Spinal cord (tissue), 10 donors: Measurements from ENCODE around the gene CNOT3. TPM values are rescaled to one million over a fixed set of nuclear protein-coding genes. Genes with fewer than 3 reads are reported as not detected.

ENCODE experiments used
- DNase-seq, 6 donors: peaks; one replicate each; pipeline versions ENCODE4 v3.0.0 to v3.0.0-alpha.2; 2013 to 2015; ENCODE audit warnings: low spot score in 6 of 6, low read depth in 4 of 6
- H3K27ac ChIP-seq: one replicate; pipeline ENCODE4 v1.5.1; 2013; ENCODE audit warnings: low read depth, low read length, control low read depth
- H3K27me3 ChIP-seq: one replicate; pipeline ENCODE4 v1.6.1; 2013; ENCODE audit warnings: low read length; ENCODE audit not compliant: control insufficient read depth, insufficient read depth
- H3K36me3 ChIP-seq: one replicate; pipeline ENCODE4 v1.6.1; 2013; ENCODE audit warnings: low read length; ENCODE audit not compliant: control insufficient read depth, insufficient read depth
- H3K4me1 ChIP-seq: one replicate; pipeline ENCODE4 v1.6.1; 2013; ENCODE audit warnings: low read length; ENCODE audit not compliant: control insufficient read depth, insufficient read depth
- H3K4me3 ChIP-seq: one replicate; pipeline ENCODE4 v1.5.1; 2013; ENCODE audit warnings: low read depth, low read length, control low read depth
- H3K9me3 ChIP-seq: one replicate; pipeline ENCODE4 v1.6.1; 2013; ENCODE audit warnings: low read length; ENCODE audit not compliant: control insufficient read depth, insufficient read depth
- WGBS: methylation state at CpG from one replicate; pipeline ENCODE4 v1.1.5; 2013; ENCODE audit warnings: missing lambda C conversion rate; ENCODE audit not compliant: insufficient coverage; 5-methylcytosine and 5-hydroxymethylcytosine counted together
- polyA plus RNA-seq, 2 donors: library from polyadenylated mRNA; unstranded; fragments of 120-200 nt; gene quantifications; one replicate each; pipeline ENCODE4 v1.2.1, GENCODE V29; 2013; ENCODE audit not compliant: insufficient read length in 2 of 2
- total RNA-seq, 2 donors: library from RNA; depleted of rRNA in 1 of 2; stranded (reverse); fragments of 120-200 nt in 1 of 2; fragments of >200 nt in 1 of 2; gene quantifications; one replicate each; pipeline versions ENCODE4 v1.2.3 to v1.2.4, GENCODE V29; 2013 to 2014
- donor health status: healthy.

Gene CNOT3
- total and polyA plus RNA-seq, 4 donors, result 7.2 to 62.9 (median 36.7) TPM

GRCh38 chr19:54147676-54148075 lies 10.1 kb downstream of the CNOT3 start:
- Histone ChIP-seq H3K9me3 (no peaks in the 10 kb centered on the region), H3K36me3 (peaks cover 100% of the 10 kb centered on the region), H3K4me3 (no peak overlapping the region), H3K4me1 (no peaks in the 10 kb centered on the region), H3K27me3 (no peaks in the 10 kb centered on the region), H3K27ac (no peak overlapping the region)
- DNase-seq, result no peak
- WGBS, result 100% methylated on average over 2 of the region's 3 CpGs

- Histone ChIP-seq H3K36me3 (peaks cover 100% of the 10 kb centered on the region), H3K4me3 (no peak overlapping the region), H3K9me3 (no peaks in the 10 kb centered on the region), H3K27me3 (no peaks in the 10 kb centered on the region), H3K4me1 (no peaks in the 10 kb centered on the region), H3K27ac (no peak overlapping the region)
- DNase-seq, result no peak
- 79% methylated on average over 19 of the region's 19 CpGs for WGBS
Measured at GRCh38 chr19:54148158-54148557, 10.6 kb downstream of the CNOT3 start.

DNA sequence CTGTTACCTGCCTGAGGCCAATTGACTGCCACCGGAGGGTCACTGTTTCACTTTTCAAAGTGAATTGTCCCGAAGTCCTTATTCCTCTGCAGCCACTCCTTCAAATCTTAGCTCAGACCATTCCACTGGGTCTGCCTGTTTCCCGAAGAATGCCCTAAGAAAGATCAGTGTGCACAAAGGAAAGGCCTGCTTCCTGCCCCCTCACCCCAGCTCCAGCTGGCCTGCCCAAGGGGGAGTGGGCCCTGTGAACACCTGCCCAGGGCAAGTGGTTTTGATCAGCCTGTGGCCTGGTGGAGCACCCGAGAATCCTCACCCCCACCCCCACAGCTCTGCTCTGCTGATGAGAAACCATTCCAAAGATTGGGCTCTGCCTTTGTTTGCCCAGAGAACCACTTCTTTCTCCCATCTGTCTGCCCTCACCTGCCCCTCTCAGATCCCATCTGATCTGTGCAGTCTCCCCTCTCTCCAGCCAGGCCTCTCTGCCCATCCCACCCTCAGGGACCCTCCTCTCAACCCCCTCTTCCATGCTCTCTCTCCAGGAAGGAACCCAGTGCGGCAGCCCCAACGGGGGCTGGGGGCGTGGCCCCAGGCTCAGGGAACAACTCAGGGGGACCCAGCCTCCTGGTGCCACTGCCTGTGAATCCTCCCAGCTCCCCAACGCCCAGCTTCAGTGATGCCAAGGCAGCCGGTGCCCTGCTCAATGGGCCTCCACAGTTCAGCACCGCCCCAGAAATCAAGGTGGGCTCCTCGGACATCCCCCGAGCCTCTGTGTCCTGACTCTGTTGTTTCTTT lies 11.7 kb downstream of the CNOT3 start:
- Histone ChIP-seq H3K4me1 (no peaks in the 10 kb centered on the region), H3K27me3 (no peaks in the 10 kb centered on the region), H3K27ac (no peak overlapping the region), H3K9me3 (no peaks in the 10 kb centered on the region), H3K4me3 (no peak overlapping the region), H3K36me3 (peaks cover 100% of the 10 kb centered on the region)
- no peak for DNase-seq
- 89% methylated on average over 12 of the region's 12 CpGs for WGBS

GRCh38 chr19:54151362-54152035 lies 13.9 kb downstream of the CNOT3 start:
- Histone ChIP-seq H3K4me1 (no peaks in the 10 kb centered on the region), H3K9me3 (no peaks in the 10 kb centered on the region), H3K27ac (no peak overlapping the region), H3K27me3 (no peaks in the 10 kb centered on the region), H3K4me3 (no peak overlapping the region), H3K36me3 (peaks cover 98% of the 10 kb centered on the region)
- 88% methylated on average over 23 of the region's 23 CpGs for WGBS
- DNase-seq, result no peak

GRCh38 chr19:54152267-54152666 lies 14.7 kb downstream of the CNOT3 start:
- H3K27ac ChIP-seq, result no peak overlapping the region
- WGBS, result 88% methylated on average over 11 of the region's 12 CpGs

GRCh38 chr19:54152878-54153524 lies 15.4 kb downstream of the CNOT3 start:
- no peak overlapping the region for H3K4me3 ChIP-seq
- H3K27me3 ChIP-seq, result no peaks in the 10 kb centered on the region
- 89% methylated on average over 17 of the region's 25 CpGs for WGBS
- no peak for DNase-seq
- H3K4me1 ChIP-seq, result peaks cover under 1% of the 10 kb centered on the region
- H3K36me3 ChIP-seq, result peaks cover 98% of the 10 kb centered on the region
- H3K9me3 ChIP-seq, result no peaks in the 10 kb centered on the region
- no peak overlapping the region for H3K27ac ChIP-seq

More at GRCh38 chr19:54152267-54152666, 14.7 kb downstream of the CNOT3 start:
- Histone ChIP-seq H3K4me3 (no peak overlapping the region), H3K9me3 (no peaks in the 10 kb centered on the region), H3K36me3 (peaks cover 98% of the 10 kb centered on the region), H3K4me1 (no peaks in the 10 kb centered on the region), H3K27me3 (no peaks in the 10 kb centered on the region)
- DNase-seq, result no peak

GRCh38 chr19:54153731-54154326 lies 16.3 kb downstream of the CNOT3 start:
- WGBS, result 88% methylated on average over 7 of the region's 10 CpGs
- no peak for DNase-seq
- no peaks in the 10 kb centered on the region for H3K27me3 ChIP-seq

DNA sequence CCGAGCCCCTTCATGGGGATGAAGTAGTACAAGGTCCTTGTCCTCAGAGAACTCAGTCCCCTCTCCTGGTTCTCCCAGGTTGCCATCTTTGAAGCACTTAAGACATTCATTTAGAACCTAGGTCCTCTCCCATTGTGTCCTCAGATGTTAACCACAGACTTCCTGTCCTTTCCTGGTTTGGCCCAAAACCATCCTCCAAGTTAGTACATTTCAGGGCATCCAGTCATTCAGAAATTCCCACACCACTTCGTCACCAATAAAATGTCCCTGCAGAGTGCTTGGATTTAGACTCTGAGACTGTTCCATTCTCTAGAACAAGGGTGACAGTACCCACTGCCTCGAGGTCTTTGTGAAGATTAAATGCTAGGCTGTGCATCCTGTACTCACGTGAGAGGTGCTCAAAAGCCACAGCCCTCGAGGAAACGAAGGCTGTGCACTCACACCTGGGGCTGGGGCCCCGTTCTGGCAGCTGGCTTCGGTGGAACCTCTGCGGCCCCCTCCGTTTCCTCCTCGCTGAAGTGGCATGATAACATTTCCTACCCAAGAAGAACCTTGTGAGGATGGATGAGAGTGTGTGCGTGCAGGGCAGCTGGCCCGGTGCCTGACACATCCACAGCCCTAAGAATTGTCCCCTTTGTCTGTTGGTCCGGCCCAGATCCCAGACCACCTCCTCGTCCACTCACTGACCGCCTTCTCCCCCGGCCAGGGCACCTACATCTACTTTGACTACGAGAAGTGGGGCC lies 17.2 kb downstream of the CNOT3 start:
- Histone ChIP-seq H3K9me3 (no peaks in the 10 kb centered on the region), H3K4me3 (no peak overlapping the region), H3K36me3 (peaks cover 84% of the 10 kb centered on the region), H3K4me1 (peaks cover 11% of the 10 kb centered on the region), H3K27me3 (no peaks in the 10 kb centered on the region), H3K27ac (no peak overlapping the region)
- no peak for DNase-seq
- WGBS, result 78% methylated on average over 11 of the region's 18 CpGs

More at GRCh38 chr19:54153731-54154326, 16.3 kb downstream of the CNOT3 start:
- Histone ChIP-seq H3K36me3 (peaks cover 93% of the 10 kb centered on the region), H3K4me3 (no peak overlapping the region), H3K27ac (no peak overlapping the region), H3K9me3 (no peaks in the 10 kb centered on the region), H3K4me1 (peaks cover 9% of the 10 kb centered on the region)

DNA sequence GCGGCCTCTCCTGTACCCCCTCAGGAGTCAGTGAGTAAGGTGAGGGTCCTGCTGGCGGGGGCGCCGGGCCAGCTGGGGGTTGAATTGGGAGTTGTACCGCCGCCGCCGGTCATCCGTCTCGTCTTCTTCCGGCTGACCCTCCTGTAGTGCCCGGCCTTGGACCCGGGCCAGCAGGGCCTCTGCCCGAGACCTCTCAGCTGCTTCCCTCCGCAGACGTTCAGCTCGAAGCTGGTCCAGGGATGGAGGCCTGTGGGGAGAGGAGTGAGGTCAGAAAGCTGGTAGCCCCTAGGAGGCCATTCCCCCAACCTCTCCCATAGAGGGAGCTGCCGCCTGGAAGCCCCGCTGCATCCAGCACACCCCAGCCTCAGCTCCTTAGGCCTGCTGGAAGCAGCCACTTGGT lies 18.1 kb downstream of the CNOT3 start:
- DNase-seq, result no peak
- Histone ChIP-seq H3K9me3 (no peaks in the 10 kb centered on the region), H3K4me3 (no peak overlapping the region), H3K4me1 (peaks cover 18% of the 10 kb centered on the region), H3K36me3 (peaks cover 75% of the 10 kb centered on the region), H3K27me3 (no peaks in the 10 kb centered on the region), H3K27ac (no peak overlapping the region)
- 61% methylated on average over 5 of the region's 19 CpGs for WGBS
